KMS-11 (cell line): ENCODE results near the gene RYR2.

Experiments used
- H2AFZ ChIP-seq: fragments of 200-600 bp; sonication (generic); 2 replicates; pipeline ENCODE4 v1.6.1; 2016; ENCODE audit warnings: antibody characterized with exemption, mixed run types, low read depth
- H3K27ac ChIP-seq: fragments of 200-600 bp; sonication (generic); 2 replicates; pipeline ENCODE4 v1.6.1; 2016; ENCODE audit warnings: mild to moderate bottlenecking, mixed run types
- H3K27me3 ChIP-seq: fragments of 200-600 bp; sonication (generic); 2 replicates; pipeline ENCODE4 v1.6.1; 2017; ENCODE audit warnings: mild to moderate bottlenecking, low read depth, mixed run types, moderate library complexity; ENCODE audit not compliant: insufficient read depth
- H3K36me3 ChIP-seq: fragments of 200-600 bp; sonication (generic); 2 replicates; pipeline ENCODE4 v1.6.1; 2017; ENCODE audit warnings: mild to moderate bottlenecking, mixed run types; ENCODE audit not compliant: insufficient read depth
- H3K4me1 ChIP-seq: fragments of 200-600 bp; sonication (generic); 2 replicates; pipeline ENCODE4 v1.6.1; 2016; ENCODE audit warnings: mild to moderate bottlenecking, low read depth, mixed run types; ENCODE audit not compliant: poor library complexity, severe bottlenecking
- H3K4me2 ChIP-seq: fragments of 200-600 bp; sonication (generic); 2 replicates; pipeline ENCODE4 v1.7.0; 2016; ENCODE audit warnings: mild to moderate bottlenecking, mixed run types
- H3K4me3 ChIP-seq: fragments of 200-600 bp; sonication (generic); IDR thresholded peaks from 2 replicates; pipeline ENCODE4 v1.6.1; 2017; ENCODE audit warnings: low read depth, low read length, mixed read lengths; ENCODE audit not compliant: insufficient read depth
- H3K79me2 ChIP-seq: fragments of 200-600 bp; sonication (generic); 2 replicates; pipeline ENCODE4 v1.6.1; 2016; ENCODE audit warnings: low read depth, mixed run types; ENCODE audit not compliant: insufficient read depth
- H3K9ac ChIP-seq: fragments of 200-600 bp; sonication (generic); 2 replicates; pipeline ENCODE4 v1.6.1; 2016; ENCODE audit warnings: mild to moderate bottlenecking, mixed run types
- H4K20me1 ChIP-seq: fragments of 200-600 bp; sonication (generic); 2 replicates; pipeline ENCODE4 v1.6.1; 2016; ENCODE audit warnings: mild to moderate bottlenecking, mixed run types; ENCODE audit not compliant: insufficient read depth
- TF ChIP-seq, protein P1 (sequence below): fragments of 200-600 bp; sonication (generic); conservative IDR thresholded peaks from 2 replicates; pipeline ENCODE4 v1.6.1; 2017; ENCODE audit warnings: low read depth, mild to moderate bottlenecking, antibody characterized with exemption, low read length, moderate library complexity, mixed read lengths

Gene RYR2

DNA sequence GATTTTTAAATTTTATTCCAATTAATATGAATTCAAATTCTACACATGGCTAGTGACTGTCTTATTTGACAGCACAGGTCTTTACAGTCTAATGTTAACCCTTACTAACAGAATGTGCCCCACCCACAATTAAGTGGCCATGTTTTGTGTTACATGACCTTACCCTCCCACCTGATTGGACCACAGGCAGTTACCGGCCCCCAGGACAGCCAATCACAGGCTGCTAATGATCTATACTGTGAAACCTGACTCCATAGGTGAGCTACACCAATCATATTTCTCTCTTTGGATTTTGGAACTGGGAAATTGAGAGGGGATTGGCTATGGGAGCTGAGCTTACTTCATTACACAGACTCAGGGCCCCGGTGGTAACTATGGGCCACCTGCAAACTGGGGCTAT is 821.2 kb downstream of the RYR2 start:
- Histone ChIP-seq H3K27me3 (no peaks in the 10 kb centered on the region), H3K36me3 (no peaks in the 10 kb centered on the region), H3K9ac (no peak overlapping the region), H3K27ac (no peak overlapping the region), H3K4me1 (no peaks in the 10 kb centered on the region), H4K20me1 (no peaks in the 10 kb centered on the region), H3K79me2 (no peaks in the 10 kb centered on the region), H3K4me3 (no peak overlapping the region), H2AFZ (no peak overlapping the region), H3K4me2 (no peak overlapping the region)
- TF ChIP-seq, protein P1, sequence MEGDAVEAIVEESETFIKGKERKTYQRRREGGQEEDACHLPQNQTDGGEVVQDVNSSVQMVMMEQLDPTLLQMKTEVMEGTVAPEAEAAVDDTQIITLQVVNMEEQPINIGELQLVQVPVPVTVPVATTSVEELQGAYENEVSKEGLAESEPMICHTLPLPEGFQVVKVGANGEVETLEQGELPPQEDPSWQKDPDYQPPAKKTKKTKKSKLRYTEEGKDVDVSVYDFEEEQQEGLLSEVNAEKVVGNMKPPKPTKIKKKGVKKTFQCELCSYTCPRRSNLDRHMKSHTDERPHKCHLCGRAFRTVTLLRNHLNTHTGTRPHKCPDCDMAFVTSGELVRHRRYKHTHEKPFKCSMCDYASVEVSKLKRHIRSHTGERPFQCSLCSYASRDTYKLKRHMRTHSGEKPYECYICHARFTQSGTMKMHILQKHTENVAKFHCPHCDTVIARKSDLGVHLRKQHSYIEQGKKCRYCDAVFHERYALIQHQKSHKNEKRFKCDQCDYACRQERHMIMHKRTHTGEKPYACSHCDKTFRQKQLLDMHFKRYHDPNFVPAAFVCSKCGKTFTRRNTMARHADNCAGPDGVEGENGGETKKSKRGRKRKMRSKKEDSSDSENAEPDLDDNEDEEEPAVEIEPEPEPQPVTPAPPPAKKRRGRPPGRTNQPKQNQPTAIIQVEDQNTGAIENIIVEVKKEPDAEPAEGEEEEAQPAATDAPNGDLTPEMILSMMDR, result no peak

- H3K27me3 ChIP-seq, result no peaks in the 10 kb centered on the region
- peak overlapping the region; percentile 80 for H2AFZ ChIP-seq
- no peaks in the 10 kb centered on the region for H4K20me1 ChIP-seq
- no peaks in the 10 kb centered on the region for H3K4me1 ChIP-seq
- H3K27ac ChIP-seq, result no peak overlapping the region
- no peak overlapping the region for H3K4me3 ChIP-seq
- no peaks in the 10 kb centered on the region for H3K36me3 ChIP-seq
- TF ChIP-seq, protein P1, result peak; percentile 92
- H3K79me2 ChIP-seq, result no peaks in the 10 kb centered on the region
- peak overlapping the region; percentile 28; the same call in 1 of the 2 replicates for H3K9ac ChIP-seq
- H3K4me2 ChIP-seq, result no peak overlapping the region
These were observed 822.6 kb downstream of the RYR2 start for GRCh38 chr1:237864338-237865244.

DNA sequence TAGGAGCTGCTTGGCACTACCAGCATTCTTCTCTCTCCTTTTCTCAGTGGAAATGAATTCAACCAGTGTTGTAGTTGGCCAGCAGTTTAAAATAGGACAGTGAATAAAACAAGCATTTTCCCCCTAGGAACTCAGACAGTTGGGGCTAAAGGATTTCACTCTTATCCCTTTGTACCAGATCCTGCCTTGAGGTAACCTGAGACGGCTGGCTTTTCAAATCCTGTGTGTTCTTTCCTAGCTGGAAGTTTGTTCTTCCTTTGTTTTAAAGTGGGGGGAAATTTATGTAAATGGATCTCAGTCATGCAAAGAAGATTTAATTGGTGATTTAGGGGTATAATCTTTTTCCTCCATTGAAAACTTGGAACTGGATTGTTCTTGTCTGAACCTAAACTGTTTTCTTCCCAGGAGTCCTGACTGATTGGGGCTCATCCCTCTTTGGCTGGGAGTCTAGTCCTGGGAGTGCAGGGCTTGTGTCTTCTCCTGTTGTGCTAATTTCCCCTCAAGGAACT is 825.5 kb downstream of the RYR2 start:
- TF ChIP-seq, protein P1, result no peak
- Histone ChIP-seq H3K4me3 (no peak overlapping the region), H3K27me3 (no peaks in the 10 kb centered on the region), H3K4me2 (no peak overlapping the region), H3K4me1 (no peaks in the 10 kb centered on the region), H2AFZ (no peak overlapping the region), H3K9ac (no peak overlapping the region), H4K20me1 (no peaks in the 10 kb centered on the region), H3K36me3 (no peaks in the 10 kb centered on the region), H3K27ac (no peak overlapping the region), H3K79me2 (no peaks in the 10 kb centered on the region)

DNA sequence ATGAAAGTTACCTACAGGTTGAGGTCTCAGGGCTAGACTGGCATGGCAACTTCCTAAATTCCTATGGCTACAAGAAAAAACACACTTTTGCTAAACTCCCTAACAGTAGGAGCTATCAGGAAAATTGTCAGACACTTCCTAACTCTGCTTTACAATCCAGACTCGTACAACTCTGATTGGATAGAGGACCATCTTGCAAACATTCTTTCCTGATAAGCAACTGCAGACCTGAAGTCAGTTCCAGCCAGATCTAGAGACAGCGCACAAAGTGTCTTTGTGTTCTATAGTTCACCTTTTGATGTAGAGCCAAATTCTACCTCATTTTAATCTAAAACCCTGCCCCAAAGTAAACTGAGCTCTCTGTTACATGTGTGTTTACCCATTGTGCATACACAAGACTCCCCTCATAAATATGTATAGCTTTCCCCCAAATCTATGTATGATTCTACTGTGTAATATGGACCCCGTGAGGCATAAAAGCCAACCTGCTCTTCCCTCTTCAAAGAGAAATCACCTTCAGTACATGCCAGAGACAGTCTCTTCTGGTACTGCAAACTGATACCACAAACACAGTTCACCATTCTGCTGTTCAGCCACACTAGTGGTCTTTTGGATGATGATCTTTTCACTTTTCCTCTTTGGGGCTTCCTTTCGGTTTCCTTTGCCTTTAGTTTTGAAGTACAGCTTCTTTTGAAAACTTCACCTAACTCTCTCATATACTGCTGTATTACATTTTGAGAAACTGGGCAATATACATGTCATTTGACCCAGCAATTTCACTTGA is 827.0 kb downstream of the RYR2 start:
- no peaks in the 10 kb centered on the region for H3K79me2 ChIP-seq
- no peak overlapping the region for H3K9ac ChIP-seq
- H2AFZ ChIP-seq, result no peak overlapping the region
- H3K4me1 ChIP-seq, result peaks cover 3% of the 10 kb centered on the region
- TF ChIP-seq, protein P1, result no peak
- no peak overlapping the region for H3K4me2 ChIP-seq
- no peak overlapping the region for H3K4me3 ChIP-seq
- no peak overlapping the region for H3K27ac ChIP-seq
- H4K20me1 ChIP-seq, result no peaks in the 10 kb centered on the region
- H3K36me3 ChIP-seq, result no peaks in the 10 kb centered on the region
- H3K27me3 ChIP-seq, result no peaks in the 10 kb centered on the region
